Measurements from ENCODE around the gene ARL6IP1. TPM values are rescaled to one million over a fixed set of nuclear protein-coding genes. Genes with fewer than 3 reads are reported as not detected.

Gene ARL6IP1
- total RNA-seq, 6 experiments from 2014 or later, result 92.4 to 163 (median 147) TPM

DNA sequence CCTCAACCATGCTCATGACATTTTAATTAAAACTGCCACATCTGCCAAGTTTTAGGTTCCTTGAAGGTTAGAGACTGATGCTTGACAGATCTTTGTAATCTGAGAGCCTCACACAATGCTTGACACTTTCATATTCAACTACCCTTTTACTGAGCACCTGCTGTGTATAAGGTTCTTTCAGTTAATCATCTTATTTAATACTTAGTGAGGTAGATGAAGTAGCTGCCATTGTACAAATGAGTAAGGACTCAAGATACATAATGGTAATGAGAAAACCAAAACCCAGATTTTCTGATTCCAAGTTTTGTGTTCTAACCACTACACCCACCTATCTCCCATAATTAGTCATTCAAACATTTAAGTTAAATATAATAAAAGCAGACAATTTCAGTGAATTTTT lies 35.4 kb upstream of the ARL6IP1 start:
- H3K4me1 Mint-ChIP-seq (ENCODE audit: low read depth), result no peaks in the 10 kb centered on the region
- H3K4me3 Mint-ChIP-seq, result no peak overlapping the region
- TF ChIP-seq, protein P1, sequence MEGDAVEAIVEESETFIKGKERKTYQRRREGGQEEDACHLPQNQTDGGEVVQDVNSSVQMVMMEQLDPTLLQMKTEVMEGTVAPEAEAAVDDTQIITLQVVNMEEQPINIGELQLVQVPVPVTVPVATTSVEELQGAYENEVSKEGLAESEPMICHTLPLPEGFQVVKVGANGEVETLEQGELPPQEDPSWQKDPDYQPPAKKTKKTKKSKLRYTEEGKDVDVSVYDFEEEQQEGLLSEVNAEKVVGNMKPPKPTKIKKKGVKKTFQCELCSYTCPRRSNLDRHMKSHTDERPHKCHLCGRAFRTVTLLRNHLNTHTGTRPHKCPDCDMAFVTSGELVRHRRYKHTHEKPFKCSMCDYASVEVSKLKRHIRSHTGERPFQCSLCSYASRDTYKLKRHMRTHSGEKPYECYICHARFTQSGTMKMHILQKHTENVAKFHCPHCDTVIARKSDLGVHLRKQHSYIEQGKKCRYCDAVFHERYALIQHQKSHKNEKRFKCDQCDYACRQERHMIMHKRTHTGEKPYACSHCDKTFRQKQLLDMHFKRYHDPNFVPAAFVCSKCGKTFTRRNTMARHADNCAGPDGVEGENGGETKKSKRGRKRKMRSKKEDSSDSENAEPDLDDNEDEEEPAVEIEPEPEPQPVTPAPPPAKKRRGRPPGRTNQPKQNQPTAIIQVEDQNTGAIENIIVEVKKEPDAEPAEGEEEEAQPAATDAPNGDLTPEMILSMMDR (IDR thresholded peaks at IDR 0.05), result no peak
- no peak for DNase-seq
- H3K27me3 Mint-ChIP-seq (ENCODE audit: insufficient read depth), result no peaks in the 10 kb centered on the region; the same call in 1 of the 2 replicates
- no peaks in the 10 kb centered on the region for H3K9me3 Mint-ChIP-seq
- H3K36me3 Mint-ChIP-seq (ENCODE audit: low read depth), result peaks cover 42% of the 10 kb centered on the region
- H3K27ac Mint-ChIP-seq, result no peak overlapping the region

- H3K27ac Mint-ChIP-seq, result no peak overlapping the region
- no peaks in the 10 kb centered on the region for H3K4me1 Mint-ChIP-seq (ENCODE audit: low read depth)
- H3K4me3 Mint-ChIP-seq, result no peak overlapping the region
- H3K36me3 Mint-ChIP-seq (ENCODE audit: low read depth), result peaks cover 48% of the 10 kb centered on the region
- H3K9me3 Mint-ChIP-seq, result no peaks in the 10 kb centered on the region
- no peaks in the 10 kb centered on the region; the same call in 1 of the 2 replicates for H3K27me3 Mint-ChIP-seq (ENCODE audit: insufficient read depth)
- DNase-seq, result no peak
- TF ChIP-seq, protein P1 (IDR thresholded peaks at IDR 0.05), result no peak
Measured at GRCh38 chr16:18834864-18835263, 33.5 kb upstream of the ARL6IP1 start.

DNA sequence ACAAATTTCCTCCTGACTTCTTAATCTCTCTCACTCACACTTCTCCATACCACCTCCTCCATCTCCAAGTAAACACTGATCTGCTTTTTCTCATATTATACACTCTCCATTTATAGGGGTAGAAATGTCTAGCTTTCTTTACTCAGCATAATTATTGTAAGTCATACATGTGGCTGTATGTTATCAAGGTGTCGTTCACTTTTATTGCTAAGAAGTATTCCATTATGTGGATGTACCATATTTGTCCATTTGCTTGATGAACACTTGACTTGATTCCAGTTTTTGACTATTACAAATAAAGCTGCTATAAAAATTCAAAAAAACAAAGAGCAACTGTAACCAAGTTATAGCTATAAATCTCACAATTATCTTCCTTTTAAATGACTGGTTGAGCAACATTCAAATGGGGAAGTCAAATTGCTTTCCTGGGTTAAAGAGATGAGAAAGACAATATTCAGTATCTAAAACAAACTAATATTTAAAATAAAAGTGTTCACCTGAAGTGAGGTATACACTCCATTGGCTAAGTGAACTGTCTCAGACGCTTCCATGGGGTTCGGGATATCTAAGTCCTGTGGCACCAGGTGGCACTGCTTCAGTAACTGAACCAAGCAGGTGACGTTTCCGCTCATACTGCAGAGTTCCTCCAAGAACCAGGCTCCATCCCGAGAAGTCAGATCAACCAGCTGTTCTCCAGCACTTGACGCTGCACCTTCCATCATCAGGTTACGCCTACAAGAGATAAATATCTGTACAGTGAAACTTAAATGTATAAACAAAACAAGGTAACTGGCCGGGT lies 32.6 kb upstream of the ARL6IP1 start:
- Mint-ChIP-seq H3K4me3 (no peak overlapping the region), H3K36me3 (ENCODE audit: low read depth) (peaks cover 51% of the 10 kb centered on the region), H3K4me1 (ENCODE audit: low read depth) (no peaks in the 10 kb centered on the region), H3K27me3 (ENCODE audit: insufficient read depth) (no peaks in the 10 kb centered on the region; the same call in 1 of the 2 replicates), H3K27ac (no peak overlapping the region), H3K9me3 (no peaks in the 10 kb centered on the region)
- DNase-seq, result no peak
- TF ChIP-seq, protein P1 (IDR thresholded peaks at IDR 0.05), result no peak

DNA sequence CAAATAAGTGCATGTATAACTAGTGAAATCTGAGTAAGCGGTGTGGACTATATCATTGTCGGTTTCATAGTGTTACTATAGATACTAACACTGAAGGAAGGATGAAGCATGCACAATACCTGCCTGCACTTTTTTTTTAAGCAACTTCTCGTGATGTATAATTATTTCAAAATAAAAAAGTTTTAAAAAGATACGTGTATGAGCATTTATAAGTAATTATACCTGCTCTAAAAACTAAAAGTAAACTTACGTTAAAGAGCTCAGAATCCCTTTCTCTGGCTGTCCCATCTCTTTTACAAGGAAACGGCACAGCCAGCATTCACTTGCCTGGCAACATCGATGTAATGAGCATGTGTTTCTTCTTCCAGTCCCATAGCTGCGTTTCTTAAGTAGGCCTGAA lies 31.3 kb upstream of the ARL6IP1 start:
- H3K4me1 Mint-ChIP-seq (ENCODE audit: low read depth), result no peaks in the 10 kb centered on the region
- H3K27ac Mint-ChIP-seq, result no peak overlapping the region
- H3K9me3 Mint-ChIP-seq, result no peaks in the 10 kb centered on the region
- H3K36me3 Mint-ChIP-seq (ENCODE audit: low read depth), result peaks cover 56% of the 10 kb centered on the region
- no peak for DNase-seq
- H3K27me3 Mint-ChIP-seq (ENCODE audit: insufficient read depth), result no peaks in the 10 kb centered on the region; the same call in 1 of the 2 replicates
- TF ChIP-seq, protein P1 (IDR thresholded peaks at IDR 0.05), result no peak
- H3K4me3 Mint-ChIP-seq, result no peak overlapping the region

DNA sequence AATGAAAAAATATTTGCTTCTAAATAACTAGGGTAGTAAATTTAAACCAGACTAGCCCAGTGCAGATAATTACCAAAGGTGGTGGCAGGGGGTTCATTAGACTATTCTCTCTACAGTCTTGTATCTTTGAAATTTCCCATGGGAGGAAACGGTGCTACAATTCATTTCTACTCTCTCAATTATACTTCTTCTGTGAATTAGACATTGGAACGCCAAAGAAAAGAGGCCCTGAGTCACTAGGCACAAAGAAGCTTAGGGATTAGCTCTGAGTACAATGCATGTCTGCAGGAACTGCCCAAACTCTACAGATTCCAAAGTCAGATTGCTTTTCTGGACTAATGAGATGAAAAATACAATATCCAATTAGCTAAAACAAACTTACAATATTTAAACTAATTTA lies 30.7 kb upstream of the ARL6IP1 start:
- Mint-ChIP-seq H3K36me3 (ENCODE audit: low read depth) (peaks cover 56% of the 10 kb centered on the region), H3K27ac (no peak overlapping the region), H3K4me1 (ENCODE audit: low read depth) (no peaks in the 10 kb centered on the region), H3K27me3 (ENCODE audit: insufficient read depth) (no peaks in the 10 kb centered on the region; the same call in 1 of the 2 replicates), H3K9me3 (no peaks in the 10 kb centered on the region), H3K4me3 (no peak overlapping the region)
- DNase-seq, result no peak
- TF ChIP-seq, protein P1 (IDR thresholded peaks at IDR 0.05), result no peak

Measured in HFFc6 (cell line).